K562 (cell line): Measurements from ENCODE around the gene TBC1D12. TPM values are rescaled to one million over a fixed set of nuclear protein-coding genes. Genes with fewer than 3 reads are reported as not detected.

ENCODE experiments used
- ATAC-seq: fragments of 200-7000 bp; cut with Tn5 transposase; 3 replicates; pipeline ENCODE4 v1.9.1; 2020; ENCODE audit warnings: moderate library complexity
- BruUV-seq: library from RNA; stranded (reverse); fragments of 400-500 nt; replicated peaks from 2 replicates; lab custom pipeline; 2021; lab: Mats Ljungman, UMichigan
- CTCF ChIA-PET: fragments of 300-600 bp; formaldehyde crosslinking; extraction: SDS; loops from one replicate; lab custom pipeline; 2021; ENCODE audit warnings: low intra/inter-chr PET ratio; lab: Yijun Ruan, JAX
- POLR2A ChIA-PET: fragments of 300-600, 350-650 bp; sonication (Branson Sonifier 250); formaldehyde crosslinking; extraction: SDS; loops from one replicate; lab custom pipeline; 2021; ENCODE audit warnings: antibody characterized with exemption, inconsistent platforms; lab: Yijun Ruan, JAX
- DNase-seq, 4 experiments: peaks; one replicate each; pipeline versions ENCODE4 v3.0.0 to v3.0.0-alpha.2; 2011 to 2018; ENCODE audit warnings: low spot score in 3 of 4, mixed read lengths in 3 of 4; ENCODE audit errors: extremely low read depth in 1 of 4
- FAIRE-seq: peaks from 2 replicates; lab custom pipeline; 2011; peaks lifted over from hg19 to GRCh38; lab: Jason Lieb, UNC
- H2AFZ ChIP-seq: 2 replicates; pipeline ENCODE4 v1.6.0; 2011; ENCODE audit warnings: low read depth, low read length, control low read depth, inconsistent platforms
- H3K27ac ChIP-seq: fragments of 200-600 bp; 3 replicates; pipeline ENCODE4 v1.8.0; 2011; ENCODE audit warnings: low read depth, mild to moderate bottlenecking, control low read depth, inconsistent platforms, low read length, moderate library complexity, mixed read lengths; ENCODE audit errors: extremely low read depth
- H3K27me3 ChIP-seq, 2 experiments: fragments of 300-600 bp in 1 of 2; 2 replicates in 1 of 2; 3 replicates in 1 of 2; pipeline versions ENCODE4 v1.6.0 to v1.8.0; 2011; ENCODE audit warnings: inconsistent platforms in 2 of 2, low read length in 2 of 2, mild to moderate bottlenecking in 1 of 2, mixed read lengths in 1 of 2, moderate library complexity in 1 of 2; ENCODE audit not compliant: control insufficient read depth in 2 of 2, insufficient read depth in 2 of 2
- H3K36me3 ChIP-seq: fragments of 300-600 bp; 3 replicates; pipeline ENCODE4 v1.8.0; 2011; ENCODE audit warnings: mild to moderate bottlenecking, low read length, inconsistent platforms; ENCODE audit not compliant: control insufficient read depth, insufficient read depth
- H3K4me1 ChIP-seq, 2 experiments: fragments of 200-600 bp in 1 of 2; replicated peaks in 1 of 2; 2 replicates in 1 of 2; 3 replicates in 1 of 2; pipeline versions ENCODE4 v1.5.1 to v1.8.0; 2011; ENCODE audit warnings: inconsistent platforms in 2 of 2, low read length in 2 of 2, mild to moderate bottlenecking in 1 of 2, mixed read lengths in 1 of 2, moderate library complexity in 1 of 2; ENCODE audit not compliant: control insufficient read depth in 2 of 2, insufficient read depth in 2 of 2
- H3K4me2 ChIP-seq: 2 replicates; pipeline ENCODE4 v1.6.1; 2011; ENCODE audit warnings: low read length, control low read depth, inconsistent platforms, mixed read lengths; ENCODE audit not compliant: insufficient read depth
- H3K4me3 ChIP-seq: fragments of 200-600 bp; sonication (generic), shearing (Covaris generic); 2 replicates; pipeline ENCODE4 v1.5.1; 2016; ENCODE audit warnings: control low read depth, inconsistent platforms
- H3K79me2 ChIP-seq: fragments of 200-600 bp; 3 replicates; pipeline ENCODE4 v1.8.0; 2011; ENCODE audit warnings: low read length, inconsistent platforms; ENCODE audit not compliant: control insufficient read depth, insufficient read depth
- H3K9ac ChIP-seq, 2 experiments: 2 replicates each; pipeline versions ENCODE4 v1.6.0 to v1.6.1; 2011; ENCODE audit warnings: low read depth in 2 of 2, low read length in 2 of 2, control low read depth in 1 of 2, inconsistent platforms in 1 of 2, mild to moderate bottlenecking in 1 of 2, mixed read lengths in 1 of 2; ENCODE audit not compliant: insufficient read depth in 1 of 2
- H3K9me1 ChIP-seq: one replicate; pipeline ENCODE4 v1.6.0; 2011; ENCODE audit warnings: inconsistent platforms, mild to moderate bottlenecking, low read length, moderate library complexity; ENCODE audit not compliant: control insufficient read depth, insufficient read depth
- H3K9me3 ChIP-seq: replicated peaks from 2 replicates; pipeline ENCODE4 v1.5.1; 2011; ENCODE audit warnings: low read depth, low read length, inconsistent platforms; ENCODE audit not compliant: control insufficient read depth, insufficient read depth
- H4K20me1 ChIP-seq: replicated peaks from 2 replicates; pipeline ENCODE4 v1.6.1; 2011; ENCODE audit warnings: low read length, inconsistent platforms, mixed read lengths; ENCODE audit not compliant: control insufficient read depth, insufficient read depth
- CCNT2 ChIP-seq: IDR thresholded peaks from 2 replicates; pipeline ENCODE4 v1.6.1; 2011; ENCODE audit warnings: borderline replicate concordance, low read depth, mild to moderate bottlenecking, moderate library complexity, mixed read lengths, low read length; ENCODE audit not compliant: insufficient read length; ENCODE audit errors: extremely low read depth
- ETV5 ChIP-seq: sonication (generic); formaldehyde crosslinking; IDR thresholded peaks from 2 replicates; pipeline ENCODE4 v1.4.0; 2020; ENCODE audit warnings: low read depth, mild to moderate bottlenecking, missing genetic modification reagents
- EWSR1 ChIP-seq: fragments of 450-650 bp; IDR thresholded peaks from 2 replicates; pipeline ENCODE4 v1.6.1; 2018; ENCODE audit warnings: borderline replicate concordance, mild to moderate bottlenecking, low read depth, moderate library complexity; ENCODE audit not compliant: partially characterized antibody
- HCFC1 ChIP-seq: IDR thresholded peaks from 2 replicates; pipeline ENCODE4 v1.6.1; 2012; ENCODE audit warnings: low read depth, low read length, improper control_type of control experiment
- KHSRP ChIP-seq: fragments of 450-650 bp; IDR thresholded peaks from 2 replicates; pipeline ENCODE4 v1.6.1; 2017
- MCM7 ChIP-seq, 2 experiments: fragments of 450-650 bp; IDR thresholded peaks; 2 replicates each; pipeline ENCODE4 v1.6.1; 2016 to 2018
- NFIC ChIP-seq: fragments of 450-650 bp; IDR thresholded peaks from 2 replicates; pipeline ENCODE4 v1.6.1; 2017; ENCODE audit warnings: mild to moderate bottlenecking, inconsistent platforms
- PCBP2 ChIP-seq: fragments of 200-400 bp; formaldehyde crosslinking; IDR thresholded peaks from 2 replicates; pipeline ENCODE4 v1.6.1; 2018; ENCODE audit warnings: low read length, low read depth, mild to moderate bottlenecking, moderate library complexity; ENCODE audit not compliant: poor library complexity, severe bottlenecking
- RBM15 ChIP-seq: fragments of 200-400 bp; formaldehyde crosslinking; IDR thresholded peaks from 2 replicates; pipeline ENCODE4 v1.6.1; 2018; ENCODE audit warnings: mild to moderate bottlenecking, low read length, moderate library complexity; ENCODE audit not compliant: insufficient read depth
- SIN3A ChIP-seq, 2 experiments: fragments of 150-350 bp in 1 of 2; IDR thresholded peaks; 2 replicates each; pipeline ENCODE4 v1.6.1; 2011 to 2016; ENCODE audit warnings: borderline replicate concordance in 2 of 2, low read depth in 2 of 2, low read length in 2 of 2, mild to moderate bottlenecking in 2 of 2, moderate library complexity in 2 of 2; ENCODE audit not compliant: control insufficient read depth in 1 of 2
- SNIP1 ChIP-seq: fragments of 450-650 bp; IDR thresholded peaks from 2 replicates; pipeline ENCODE4 v1.7.1; 2017; ENCODE audit warnings: low read depth, mild to moderate bottlenecking
- SP2 ChIP-seq: IDR thresholded peaks from 2 replicates; pipeline ENCODE4 v1.6.1; 2011; ENCODE audit warnings: mild to moderate bottlenecking, low read depth, low read length, moderate library complexity; ENCODE audit not compliant: poor library complexity, severe bottlenecking; ENCODE audit errors: extremely low read depth
- TCF7L2 ChIP-seq: fragments of 150-350 bp; IDR thresholded peaks from 2 replicates; pipeline ENCODE4 v1.6.1; 2016; ENCODE audit warnings: low read depth, mild to moderate bottlenecking, low read length, moderate library complexity
- ZNF347 ChIP-seq: fragments of 450-650 bp; formaldehyde crosslinking; IDR thresholded peaks from 2 replicates; pipeline ENCODE4 v1.4.0; 2020; ENCODE audit warnings: low read depth, mild to moderate bottlenecking, moderate library complexity
- ZNF408 ChIP-seq: fragments of 250-450 bp; sonication (Bioruptor Pico); IDR thresholded peaks from 2 replicates; pipeline ENCODE4 v1.4.0; 2020; ENCODE audit warnings: low read depth, mild to moderate bottlenecking, moderate library complexity
- ZNF668 ChIP-seq: fragments of 250-450 bp; sonication (Bioruptor Pico); IDR thresholded peaks from 2 replicates; pipeline ENCODE4 v1.8.0; 2022; ENCODE audit warnings: mild to moderate bottlenecking, inconsistent platforms
- WGBS: fragments of 100-300 bp; shearing (Covaris generic); methylation state at CpG from one replicate; pipeline ENCODE4 v1.1.6; 2016; ENCODE audit warnings: low coverage, mixed read lengths; ENCODE audit not compliant: insufficient coverage; ENCODE audit errors: missing lambda C conversion rate; 5-methylcytosine and 5-hydroxymethylcytosine counted together
- in situ Hi-C: fragments of 300-500 bp; cut with MboI; formaldehyde crosslinking; loops from 4 replicates; pipeline ENCODE4 v1.15.0; 2018; ENCODE audit warnings: inconsistent platforms, mixed read lengths
- intact Hi-C: fragments of 100-400 bp; cut with micrococcal nuclease; formaldehyde crosslinking; loops from 2 replicates; pipeline ENCODE4 v1.14.2; 2022
- polyA plus RNA-seq, 8 experiments: library from polyadenylated mRNA; depleted of rRNA in 4 of 8; stranded (reverse) in 5 of 8; unstranded in 3 of 8; fragments of >200 nt; fragmentation: Nextera tagmentation in 2 of 8; fragmentation: Illumina TruSeq in 1 of 8; extraction: Ambion mirVana in 2 of 8; extraction: Trizol in 1 of 8; gene quantifications; 2 replicates each; pipeline versions ENCODE4 v1.2.1 to v1.2.3, GENCODE V29; 2011 to 2014; ENCODE audit warnings: inconsistent platforms in 1 of 8, missing spikeins in 1 of 8
- total RNA-seq, 7 experiments: library from RNA; depleted of rRNA in 6 of 7; stranded (reverse); fragments of >200 nt in 6 of 7; fragmentation: Illumina TruSeq in 2 of 7; extraction: Trizol in 2 of 7; gene quantifications; 2 replicates each; pipeline versions ENCODE4 v1.2.1 to v1.2.3, GENCODE V29; 2011 to 2021; ENCODE audit warnings: low replicate concordance in 1 of 7
- TF ChIP-seq, protein P1 (sequence below), 2 experiments: fragments of 450-650 bp in 1 of 2; sonication (generic) in 1 of 2; formaldehyde crosslinking in 1 of 2; IDR thresholded peaks in 1 of 2; conservative IDR thresholded peaks in 1 of 2; 2 replicates each; pipeline versions ENCODE4 v1.6.1 to v1.8.1; 2016 to 2023; ENCODE audit warnings: mild to moderate bottlenecking in 2 of 2, moderate library complexity in 2 of 2, inconsistent platforms in 1 of 2, missing genetic modification reagents in 1 of 2

TBC1D12 gene
- total and polyA plus RNA-seq, 9 of the 15 experiments (the other 6 are each of a cell fraction or from before 2014, with no cell fraction given): 2.1 to 6.7 (median 3.9) TPM

GRCh38 chr10:94428766-94429707 lies 26.7 kb downstream of the TBC1D12 start:
- no peaks in the 10 kb centered on the region for H3K9me1 ChIP-seq
- no TSS peak for BruUV-seq
- H2AFZ ChIP-seq: no peak overlapping the region
- intact Hi-C loops (no loop called here), in situ Hi-C loops (no loop called here)
- ChIA-PET POLR2A (interaction anchor here (1.1 to 1.2 kb wide), 2 partner anchors 23 to 27 kb away, joined by 3 to 4 read pairs; partner anchors contain the start of gene TBC1D12), CTCF (no interaction called here)
- no peaks in the 10 kb centered on the region for H3K27me3 ChIP-seq
- FAIRE-seq (no peak), DNase-seq (no peak), ATAC-seq (no peak)
- H3K4me1 ChIP-seq: no peaks in the 10 kb centered on the region
- no peaks in the 10 kb centered on the region for H3K36me3 ChIP-seq
- H3K27ac ChIP-seq: no peak overlapping the region
- TF ChIP-seq, protein P1, sequence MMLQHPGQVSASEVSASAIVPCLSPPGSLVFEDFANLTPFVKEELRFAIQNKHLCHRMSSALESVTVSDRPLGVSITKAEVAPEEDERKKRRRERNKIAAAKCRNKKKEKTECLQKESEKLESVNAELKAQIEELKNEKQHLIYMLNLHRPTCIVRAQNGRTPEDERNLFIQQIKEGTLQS (IDR thresholded peaks at IDR 0.05): no peak
- TF ChIP-seq, protein P1 (CRISPR knock-in tag; conservative IDR thresholded peaks at IDR 0.05): no peak
- TF ChIP-seq NFIC (no peak), SP2 (no peak), SIN3A (IDR thresholded peaks at IDR 0.05; ENCODE audit: borderline replicate concordance in 2 of 2, control insufficient read depth in 1 of 2, low read depth in 2 of 2, low read length in 2 of 2) (no peak), KHSRP (no peak), ZNF408 (no peak), RBM15 (no peak), MCM7 (IDR thresholded peaks at IDR 0.05) (no peak), PCBP2 (no peak), TCF7L2 (no peak), CCNT2 (no peak), ZNF347 (CRISPR knock-in tag) (no peak), ZNF668 (CRISPR knock-in tag) (no peak), ETV5 (no peak), HCFC1 (no peak), SNIP1 (no peak), EWSR1 (no peak)
- no peak overlapping the region for H3K9ac ChIP-seq
- H4K20me1 ChIP-seq: no peaks in the 10 kb centered on the region
- H3K4me3 ChIP-seq: no peak overlapping the region
- 80% methylated on average over 8 of the region's 8 CpGs for WGBS
- H3K79me2 ChIP-seq: peaks cover 5% of the 10 kb centered on the region
- H3K9me3 ChIP-seq: no peaks in the 10 kb centered on the region; the same call in 1 of the 2 replicates
- H3K4me2 ChIP-seq: no peak overlapping the region
